ENCODE data around the gene HNRNPU. TPM values are rescaled to one million over a fixed set of nuclear protein-coding genes. Genes with fewer than 3 reads are reported as not detected.

The HNRNPU gene
- polyA plus RNA-seq, 2 of the 4 experiments (the other 2 are of a cell fraction): 449 to 529 TPM

DNA sequence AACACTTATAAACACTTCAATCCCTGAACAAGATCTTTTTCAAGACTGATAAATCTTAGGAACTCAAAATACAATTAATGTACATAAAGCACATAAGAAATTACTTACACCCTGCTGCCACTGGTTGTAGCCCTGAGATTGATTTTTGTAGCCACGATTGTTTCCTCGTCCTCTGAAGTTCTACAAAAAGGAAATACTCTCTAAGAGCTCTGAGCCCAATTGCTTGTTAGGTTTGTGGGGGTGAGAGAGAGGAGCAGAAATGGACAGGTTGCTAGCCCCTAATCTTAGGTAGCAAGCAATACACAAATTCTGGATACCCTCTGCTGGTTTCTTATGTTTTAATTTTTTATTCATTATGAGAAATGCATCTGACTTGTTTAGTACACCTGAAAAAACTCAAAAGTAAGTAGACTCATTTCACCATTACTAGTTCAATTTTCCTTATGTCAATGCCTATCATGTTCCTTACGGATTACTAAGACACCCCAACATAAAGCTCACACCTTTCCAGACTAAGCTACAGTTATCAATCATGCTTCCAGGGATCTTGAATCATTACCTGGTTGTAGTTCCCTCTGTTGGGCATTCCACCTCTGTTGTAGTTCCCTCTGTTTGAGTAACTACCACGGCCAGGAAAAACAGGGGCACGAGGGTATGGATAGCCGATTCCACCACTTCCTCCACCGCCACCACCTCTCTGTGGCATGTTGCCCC lies 9.3 kb downstream of the HNRNPU start:
- H3K27ac ChIP-seq: no peak overlapping the region
- no peak overlapping the region for H3K4me2 ChIP-seq
- 89% methylated on average over 7 of the region's 7 CpGs for whole genome bisulfite sequencing (ENCODE audit: missing lambda C conversion rate)
- H3K4me3 ChIP-seq: no peak overlapping the region
- H3K9me3 ChIP-seq: no peaks in the 10 kb centered on the region
- FAIRE-seq (no peak), ATAC-seq (peak in 1 of 2 experiments; percentile 10; a peak in 1 of 6 replicates), DNase-seq (ENCODE audit: low read depth in 1 of 2, low spot score in 1 of 2) (no peak)
- ChIA-PET POLR2A (interaction anchor here (1.5 kb wide), 1 partner anchor 10 kb away, joined by 4 read pairs; no protein-coding TSS in a partner anchor), CTCF (interaction anchor here (2.4 to 3.6 kb wide), 2 partner anchors 8 to 188 kb away, joined by 9 to 19 read pairs; no protein-coding TSS in a partner anchor)
- H3K4me1 ChIP-seq: peaks cover 52% of the 10 kb centered on the region
- TF ChIP-seq ZC3H11A (IDR thresholded peaks at IDR 0.05) (no peak), FOSB (CRISPR knock-in tag; IDR thresholded peaks at IDR 0.05) (0 out of 2 replicates have a peak, but pooled peaks have one; percentile 33)

DNA sequence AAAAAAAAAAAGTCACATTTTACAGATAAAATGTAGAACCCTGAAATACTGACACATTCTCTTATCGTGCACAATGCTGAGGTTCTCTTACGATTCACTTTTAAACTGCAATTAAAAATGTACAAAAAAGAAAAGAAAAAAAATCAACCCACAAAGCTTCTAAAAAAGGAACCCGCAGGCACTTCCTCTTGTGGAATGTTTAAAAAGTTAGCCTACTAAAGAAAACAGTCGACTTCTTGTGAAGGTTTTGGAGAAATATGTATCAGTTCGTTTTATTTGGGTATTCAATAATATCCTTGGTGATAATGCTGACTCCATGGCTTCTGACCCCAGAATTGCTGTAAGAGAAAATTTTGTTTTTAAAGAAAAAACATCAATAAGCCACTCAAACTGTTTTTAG lies 10.2 kb downstream of the HNRNPU start:
- H3K4me2 ChIP-seq: no peak overlapping the region
- CTCF ChIA-PET: interaction anchor here (3.6 kb wide), 1 partner anchor 188 kb away, joined by 19 read pairs; no protein-coding TSS in a partner anchor
- ATAC-seq (no peak), FAIRE-seq (no peak), DNase-seq (ENCODE audit: low read depth in 1 of 2, low spot score in 1 of 2) (no peak)
- H3K9me3 ChIP-seq: no peaks in the 10 kb centered on the region
- H3K4me1 ChIP-seq: peaks cover 45% of the 10 kb centered on the region
- no peak overlapping the region for H3K27ac ChIP-seq
- no peak overlapping the region for H3K4me3 ChIP-seq
- 87% methylated on average over 5 of the region's 5 CpGs for WGBS (ENCODE audit: missing lambda C conversion rate)
- TF ChIP-seq CBX8 (IDR thresholded peaks at IDR 0.05) (no peak), NFE2L2 (conservative IDR thresholded peaks at IDR 0.05; ENCODE audit: low read length) (no peak), JUN (IDR thresholded peaks at IDR 0.05) (no peak), HOXB5 (CRISPR knock-in tag; IDR thresholded peaks at IDR 0.05) (no peak), ESRRA (IDR thresholded peaks at IDR 0.05; ENCODE audit: borderline replicate concordance, low read length) (no peak), EHF (CRISPR knock-in tag; IDR thresholded peaks at IDR 0.05) (no peak), HOXB13 (CRISPR knock-in tag; IDR thresholded peaks at IDR 0.05; ENCODE audit: low read depth) (no peak), HOXA7 (CRISPR knock-in tag; IDR thresholded peaks at IDR 0.05) (no peak), USF2 (IDR thresholded peaks at IDR 0.05) (no peak)
- TF ChIP-seq, protein P1, sequence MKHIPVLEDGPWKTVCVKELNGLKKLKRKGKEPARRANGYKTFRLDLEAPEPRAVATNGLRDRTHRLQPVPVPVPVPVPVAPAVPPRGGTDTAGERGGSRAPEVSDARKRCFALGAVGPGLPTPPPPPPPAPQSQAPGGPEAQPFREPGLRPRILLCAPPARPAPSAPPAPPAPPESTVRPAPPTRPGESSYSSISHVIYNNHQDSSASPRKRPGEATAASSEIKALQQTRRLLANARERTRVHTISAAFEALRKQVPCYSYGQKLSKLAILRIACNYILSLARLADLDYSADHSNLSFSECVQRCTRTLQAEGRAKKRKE (CRISPR knock-in tag; IDR thresholded peaks at IDR 0.05; ENCODE audit: low read depth): no peak
- POLR2A ChIA-PET: interaction anchor here (0.7 kb wide), 1 partner anchor 11 kb away, joined by 3 read pairs; no protein-coding TSS in a partner anchor

DNA sequence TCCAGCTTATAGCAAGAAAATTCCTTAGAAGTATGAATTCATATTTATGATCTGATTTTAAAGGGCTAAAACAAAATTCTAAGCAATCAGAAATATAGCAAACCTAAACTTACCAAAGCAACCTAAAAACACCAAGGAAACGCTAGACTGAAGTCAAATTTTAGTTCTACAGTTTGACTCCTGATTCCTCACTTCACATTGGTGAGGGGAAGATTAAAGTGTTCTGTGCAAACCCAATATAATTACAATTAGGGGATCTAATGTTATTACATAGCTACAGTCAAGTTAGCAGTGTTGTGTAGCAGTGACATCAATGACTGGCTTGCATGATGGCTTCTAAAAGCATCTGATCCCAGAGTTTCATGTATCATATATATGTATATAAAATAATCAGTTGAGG lies 11.6 kb downstream of the HNRNPU start:
- ChIA-PET POLR2A (no interaction called here), CTCF (interaction anchor here (0.9 to 3.6 kb wide), 4 partner anchors 17 to 190 kb away, joined by 3 to 19 read pairs (median 8); no protein-coding TSS in a partner anchor)
- FAIRE-seq (no peak), ATAC-seq (no peak), DNase-seq (ENCODE audit: low read depth in 1 of 2, low spot score in 1 of 2) (no peak)
- H3K9me3 ChIP-seq: no peaks in the 10 kb centered on the region
- WGBS (ENCODE audit: missing lambda C conversion rate): 88% methylated on average over 1 of the region's 1 CpG
- H3K4me2 ChIP-seq: no peak overlapping the region
- H3K27ac ChIP-seq: no peak overlapping the region
- peaks cover 35% of the 10 kb centered on the region; the same call in 2 of the 3 replicates for H3K4me1 ChIP-seq
- TF ChIP-seq TP53 (CRISPR knock-in tag; IDR thresholded peaks at IDR 0.05): peak; percentile 53; the same call in 1 of the 2 replicates
- TF ChIP-seq POLR2AphosphoS2 (conservative IDR thresholded peaks at IDR 0.05; ENCODE audit: low read length): peak; percentile 44; the same call in 1 of the 2 replicates
- TF ChIP-seq BHLHE40 (IDR thresholded peaks at IDR 0.05; ENCODE audit: low read depth, low read length): no peak
- TF ChIP-seq HOXB13 (CRISPR knock-in tag; IDR thresholded peaks at IDR 0.05; ENCODE audit: low read depth): no peak
- no peak overlapping the region for H3K4me3 ChIP-seq

DNA sequence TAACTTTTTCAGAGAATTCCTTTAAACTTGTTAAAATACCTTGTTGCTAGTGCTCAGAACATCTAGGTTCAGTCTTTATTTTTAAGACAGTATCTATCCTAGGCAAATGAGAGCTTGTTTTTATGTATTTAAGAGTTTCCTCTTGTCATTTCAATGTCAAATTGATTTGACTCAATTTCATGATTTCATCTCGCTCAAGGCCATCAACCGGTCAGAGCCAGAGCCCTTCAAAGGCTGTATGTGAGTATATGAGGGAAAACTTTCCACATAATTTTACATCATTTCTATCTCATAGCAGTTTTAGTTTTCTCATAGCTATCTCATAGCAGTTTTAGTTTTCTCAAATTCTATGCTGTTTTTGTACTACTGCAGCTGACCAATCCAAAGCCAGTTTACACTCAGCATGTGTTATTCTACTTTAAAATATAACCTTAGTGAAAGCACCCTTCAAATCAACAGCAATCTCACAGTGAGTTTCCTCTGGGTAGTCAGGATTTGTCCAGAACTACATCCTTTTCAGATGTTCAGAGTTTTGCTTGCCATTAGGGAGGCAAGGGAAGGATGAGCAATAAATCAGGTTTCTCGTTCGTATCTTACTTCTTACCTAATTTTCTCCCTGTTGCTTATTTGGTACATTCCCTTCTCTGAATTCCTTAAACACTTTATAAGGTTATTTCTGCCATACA lies 12.7 kb downstream of the HNRNPU start:
- Histone ChIP-seq H3K9me3 (no peaks in the 10 kb centered on the region), H3K27ac (no peak overlapping the region), H3K4me1 (peaks cover 26% of the 10 kb centered on the region; the same call in 2 of the 3 replicates), H3K4me2 (no peak overlapping the region), H3K4me3 (no peak overlapping the region)
- WGBS (ENCODE audit: missing lambda C conversion rate): 94% methylated on average over 4 of the region's 4 CpGs
- ATAC-seq (no peak), FAIRE-seq (no peak), DNase-seq (ENCODE audit: low read depth in 1 of 2, low spot score in 1 of 2) (no peak)
- CTCF ChIA-PET: interaction anchor here (1.0 to 3.3 kb wide), 2 partner anchors 10 to 191 kb away, joined by 3 to 14 read pairs; no protein-coding TSS in a partner anchor
- POLR2A ChIA-PET: interaction anchor here (0.6 to 1.0 kb wide), 2 partner anchors 16 to 17 kb away, joined by 3 read pairs; no protein-coding TSS in a partner anchor
- TF ChIP-seq RFX5 (IDR thresholded peaks at IDR 0.05): no peak
- TF ChIP-seq TP53 (CRISPR knock-in tag; IDR thresholded peaks at IDR 0.05): 0 out of 2 replicates have a peak, but pooled peaks have one; percentile 52
- no peak for TF ChIP-seq ESRRA (IDR thresholded peaks at IDR 0.05; ENCODE audit: borderline replicate concordance, low read length)
- TF ChIP-seq KDM1A (IDR thresholded peaks at IDR 0.05; ENCODE audit: low read depth): no peak
- no peak for TF ChIP-seq MAFK (IDR thresholded peaks at IDR 0.05; ENCODE audit: partially characterized antibody)
- no peak for TF ChIP-seq JUN (IDR thresholded peaks at IDR 0.05)
- TF ChIP-seq HOXA7 (CRISPR knock-in tag; IDR thresholded peaks at IDR 0.05): no peak; the same call in 1 of the 2 replicates
- TF ChIP-seq CBX8 (IDR thresholded peaks at IDR 0.05): no peak
- no peak for TF ChIP-seq CHD4 (IDR thresholded peaks at IDR 0.05; ENCODE audit: borderline replicate concordance)
- TF ChIP-seq EHF (CRISPR knock-in tag; IDR thresholded peaks at IDR 0.05): no peak
- TF ChIP-seq BHLHE40 (IDR thresholded peaks at IDR 0.05; ENCODE audit: low read depth, low read length): no peak
- TF ChIP-seq HOXB5 (CRISPR knock-in tag; IDR thresholded peaks at IDR 0.05): no peak
- TF ChIP-seq TFCP2L1 (CRISPR knock-in tag; IDR thresholded peaks at IDR 0.05): peak; percentile 67
- no peak for TF ChIP-seq E2F6 (IDR thresholded peaks at IDR 0.05; ENCODE audit: borderline replicate concordance, low read depth)
- TF ChIP-seq FOXS1 (CRISPR knock-in tag; IDR thresholded peaks at IDR 0.05): no peak
- no peak for TF ChIP-seq ZFP36 (IDR thresholded peaks at IDR 0.05; ENCODE audit: borderline replicate concordance, partially characterized antibody)
- TF ChIP-seq PBX3 (IDR thresholded peaks at IDR 0.05): no peak
- TF ChIP-seq POLR2A (IDR thresholded peaks at IDR 0.05; ENCODE audit: low read length): no peak

Measured in A549 (cell line).